ENCODE results near the gene TMEM39A. TPM values are rescaled to one million over a fixed set of nuclear protein-coding genes. Genes with fewer than 3 reads are reported as not detected.

Gene TMEM39A
- total and polyA plus RNA-seq, 10 of the 15 experiments (the other 5 are each of a cell fraction or from before 2014, with no cell fraction given) = 10.8 to 44.7 (median 33.2) TPM

- peak; percentile 42 for TF ChIP-seq SP1 (IDR thresholded peaks at IDR 0.05; ENCODE audit: low read depth, low read length)
- no peak for TF ChIP-seq ZNF622 (IDR thresholded peaks at IDR 0.05)
- peak; percentile 32; the same call in 1 of the 2 replicates for TF ChIP-seq ZBED1 (IDR thresholded peaks at IDR 0.05; ENCODE audit: borderline replicate concordance)
- TF ChIP-seq, protein P1, sequence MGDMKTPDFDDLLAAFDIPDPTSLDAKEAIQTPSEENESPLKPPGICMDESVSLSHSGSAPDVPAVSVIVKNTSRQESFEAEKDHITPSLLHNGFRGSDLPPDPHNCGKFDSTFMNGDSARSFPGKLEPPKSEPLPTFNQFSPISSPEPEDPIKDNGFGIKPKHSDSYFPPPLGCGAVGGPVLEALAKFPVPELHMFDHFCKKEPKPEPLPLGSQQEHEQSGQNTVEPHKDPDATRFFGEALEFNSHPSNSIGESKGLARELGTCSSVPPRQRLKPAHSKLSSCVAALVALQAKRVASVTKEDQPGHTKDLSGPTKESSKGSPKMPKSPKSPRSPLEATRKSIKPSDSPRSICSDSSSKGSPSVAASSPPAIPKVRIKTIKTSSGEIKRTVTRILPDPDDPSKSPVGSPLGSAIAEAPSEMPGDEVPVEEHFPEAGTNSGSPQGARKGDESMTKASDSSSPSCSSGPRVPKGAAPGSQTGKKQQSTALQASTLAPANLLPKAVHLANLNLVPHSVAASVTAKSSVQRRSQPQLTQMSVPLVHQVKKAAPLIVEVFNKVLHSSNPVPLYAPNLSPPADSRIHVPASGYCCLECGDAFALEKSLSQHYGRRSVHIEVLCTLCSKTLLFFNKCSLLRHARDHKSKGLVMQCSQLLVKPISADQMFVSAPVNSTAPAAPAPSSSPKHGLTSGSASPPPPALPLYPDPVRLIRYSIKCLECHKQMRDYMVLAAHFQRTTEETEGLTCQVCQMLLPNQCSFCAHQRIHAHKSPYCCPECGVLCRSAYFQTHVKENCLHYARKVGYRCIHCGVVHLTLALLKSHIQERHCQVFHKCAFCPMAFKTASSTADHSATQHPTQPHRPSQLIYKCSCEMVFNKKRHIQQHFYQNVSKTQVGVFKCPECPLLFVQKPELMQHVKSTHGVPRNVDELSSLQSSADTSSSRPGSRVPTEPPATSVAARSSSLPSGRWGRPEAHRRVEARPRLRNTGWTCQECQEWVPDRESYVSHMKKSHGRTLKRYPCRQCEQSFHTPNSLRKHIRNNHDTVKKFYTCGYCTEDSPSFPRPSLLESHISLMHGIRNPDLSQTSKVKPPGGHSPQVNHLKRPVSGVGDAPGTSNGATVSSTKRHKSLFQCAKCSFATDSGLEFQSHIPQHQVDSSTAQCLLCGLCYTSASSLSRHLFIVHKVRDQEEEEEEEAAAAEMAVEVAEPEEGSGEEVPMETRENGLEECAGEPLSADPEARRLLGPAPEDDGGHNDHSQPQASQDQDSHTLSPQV (IDR thresholded peaks at IDR 0.05) = 0 out of 2 replicates have a peak, but pooled peaks have one; percentile 38
- no peak for TF ChIP-seq SUPT20H (IDR thresholded peaks at IDR 0.05; ENCODE audit: borderline replicate concordance, control insufficient read depth, low read depth, low read length)
- no peak for TF ChIP-seq RB1 (IDR thresholded peaks at IDR 0.05; ENCODE audit: borderline replicate concordance)
- no peak for TF ChIP-seq ESRRA (IDR thresholded peaks at IDR 0.05; ENCODE audit: low read length)
- no peak for TF ChIP-seq SIN3A (IDR thresholded peaks at IDR 0.05; ENCODE audit: low read depth, low read length)
- peak; percentile 94 for TF ChIP-seq TCF7 (IDR thresholded peaks at IDR 0.05; ENCODE audit: borderline replicate concordance)
- TF ChIP-seq GATAD2B (conservative IDR thresholded peaks at IDR 0.05; ENCODE audit: low read depth) = no peak
- TF ChIP-seq SMAD5 (IDR thresholded peaks at IDR 0.05; ENCODE audit: low read depth) = no peak
- TF ChIP-seq, protein P2, sequence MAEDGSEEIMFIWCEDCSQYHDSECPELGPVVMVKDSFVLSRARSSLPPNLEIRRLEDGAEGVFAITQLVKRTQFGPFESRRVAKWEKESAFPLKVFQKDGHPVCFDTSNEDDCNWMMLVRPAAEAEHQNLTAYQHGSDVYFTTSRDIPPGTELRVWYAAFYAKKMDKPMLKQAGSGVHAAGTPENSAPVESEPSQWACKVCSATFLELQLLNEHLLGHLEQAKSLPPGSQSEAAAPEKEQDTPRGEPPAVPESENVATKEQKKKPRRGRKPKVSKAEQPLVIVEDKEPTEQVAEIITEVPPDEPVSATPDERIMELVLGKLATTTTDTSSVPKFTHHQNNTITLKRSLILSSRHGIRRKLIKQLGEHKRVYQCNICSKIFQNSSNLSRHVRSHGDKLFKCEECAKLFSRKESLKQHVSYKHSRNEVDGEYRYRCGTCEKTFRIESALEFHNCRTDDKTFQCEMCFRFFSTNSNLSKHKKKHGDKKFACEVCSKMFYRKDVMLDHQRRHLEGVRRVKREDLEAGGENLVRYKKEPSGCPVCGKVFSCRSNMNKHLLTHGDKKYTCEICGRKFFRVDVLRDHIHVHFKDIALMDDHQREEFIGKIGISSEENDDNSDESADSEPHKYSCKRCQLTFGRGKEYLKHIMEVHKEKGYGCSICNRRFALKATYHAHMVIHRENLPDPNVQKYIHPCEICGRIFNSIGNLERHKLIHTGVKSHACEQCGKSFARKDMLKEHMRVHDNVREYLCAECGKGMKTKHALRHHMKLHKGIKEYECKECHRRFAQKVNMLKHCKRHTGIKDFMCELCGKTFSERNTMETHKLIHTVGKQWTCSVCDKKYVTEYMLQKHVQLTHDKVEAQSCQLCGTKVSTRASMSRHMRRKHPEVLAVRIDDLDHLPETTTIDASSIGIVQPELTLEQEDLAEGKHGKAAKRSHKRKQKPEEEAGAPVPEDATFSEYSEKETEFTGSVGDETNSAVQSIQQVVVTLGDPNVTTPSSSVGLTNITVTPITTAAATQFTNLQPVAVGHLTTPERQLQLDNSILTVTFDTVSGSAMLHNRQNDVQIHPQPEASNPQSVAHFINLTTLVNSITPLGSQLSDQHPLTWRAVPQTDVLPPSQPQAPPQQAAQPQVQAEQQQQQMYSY (CRISPR knock-in tag; IDR thresholded peaks at IDR 0.05) = no peak
- peak in 1 of 2 experiments; percentile 29; a peak in 1 of 4 replicates for TF ChIP-seq ETV6 (conservative IDR thresholded peaks at IDR 0.05 in 1 of 2, IDR thresholded peaks at IDR 0.05 in 1 of 2; ENCODE audit: borderline replicate concordance in 1 of 2, low read depth in 1 of 2)
- no peak for TF ChIP-seq SMARCA5 (IDR thresholded peaks at IDR 0.05)
- no peak for TF ChIP-seq ZNF384 (IDR thresholded peaks at IDR 0.05; ENCODE audit: borderline replicate concordance, low read depth, low read length)
- TF ChIP-seq RFX5 (IDR thresholded peaks at IDR 0.05; ENCODE audit: low read depth, low read length) = no peak
- peak; percentile 82; the same call in 1 of the 3 replicates for TF ChIP-seq POU2F2 (IDR thresholded peaks at IDR 0.05; ENCODE audit: borderline replicate concordance, low read depth, low read length)
- no peak for TF ChIP-seq ZSCAN29 (IDR thresholded peaks at IDR 0.05)
- peak; percentile 49; the same call in 1 of the 2 replicates for TF ChIP-seq IRF4 (IDR thresholded peaks at IDR 0.05; ENCODE audit: low read depth, low read length)
- TF ChIP-seq MXI1 (IDR thresholded peaks at IDR 0.05; ENCODE audit: low read depth, low read length) = 0 out of 2 replicates have a peak, but pooled peaks have one; percentile 33
- TF ChIP-seq SMC3 (IDR thresholded peaks at IDR 0.05; ENCODE audit: borderline replicate concordance, low read length) = no peak
- no peak for TF ChIP-seq MYC (IDR thresholded peaks at IDR 0.05; ENCODE audit: insufficient read depth, insufficient read length, insufficient replicate concordance, low read length, severe bottlenecking)
- TF ChIP-seq, protein P3, sequence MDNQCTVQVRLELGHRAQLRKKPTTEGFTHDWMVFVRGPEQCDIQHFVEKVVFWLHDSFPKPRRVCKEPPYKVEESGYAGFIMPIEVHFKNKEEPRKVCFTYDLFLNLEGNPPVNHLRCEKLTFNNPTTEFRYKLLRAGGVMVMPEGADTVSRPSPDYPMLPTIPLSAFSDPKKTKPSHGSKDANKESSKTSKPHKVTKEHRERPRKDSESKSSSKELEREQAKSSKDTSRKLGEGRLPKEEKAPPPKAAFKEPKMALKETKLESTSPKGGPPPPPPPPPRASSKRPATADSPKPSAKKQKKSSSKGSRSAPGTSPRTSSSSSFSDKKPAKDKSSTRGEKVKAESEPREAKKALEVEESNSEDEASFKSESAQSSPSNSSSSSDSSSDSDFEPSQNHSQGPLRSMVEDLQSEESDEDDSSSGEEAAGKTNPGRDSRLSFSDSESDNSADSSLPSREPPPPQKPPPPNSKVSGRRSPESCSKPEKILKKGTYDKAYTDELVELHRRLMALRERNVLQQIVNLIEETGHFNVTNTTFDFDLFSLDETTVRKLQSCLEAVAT (IDR thresholded peaks at IDR 0.05) = peak; percentile 69
Measured at GRCh38 chr3:119395923-119396358, 67.5 kb downstream of the TMEM39A start (continued).

Measured in GM12878 (cell line).